HepG2 (cell line): ENCODE results near the gene SGCD. TPM values are rescaled to one million over a fixed set of nuclear protein-coding genes. Genes with fewer than 3 reads are reported as not detected.

Source experiments
- ATAC-seq: fragments of 200-7000 bp; cut with Tn5 transposase; 3 replicates; pipeline ENCODE4 v1.9.1; 2020; ENCODE audit warnings: mild to moderate bottlenecking, moderate library complexity
- BruUV-seq: library from RNA; stranded (reverse); fragments of 400-500 nt; replicated peaks from 2 replicates; lab custom pipeline; 2021; lab: Mats Ljungman, UMichigan
- CTCF ChIA-PET: fragments of 300-600 bp; formaldehyde crosslinking; extraction: SDS; loops from one replicate; lab custom pipeline; 2021; ENCODE audit warnings: low total read pairs, inconsistent platforms, low intra/inter-chr PET ratio; lab: Yijun Ruan, JAX
- POLR2A ChIA-PET: fragments of 350-600 bp; sonication (Branson Sonifier 250); formaldehyde crosslinking; loops from one replicate; lab custom pipeline; 2020; ENCODE audit warnings: antibody characterized with exemption, inconsistent platforms; lab: Yijun Ruan, JAX
- DNase-seq: peaks from one replicate; pipeline ENCODE4 v3.0.0-alpha.2; 2015; ENCODE audit warnings: low spot score
- FAIRE-seq: peaks from 3 replicates; lab custom pipeline; 2011; peaks lifted over from hg19 to GRCh38; lab: Jason Lieb, UNC
- H2AFZ ChIP-seq: one replicate; pipeline ENCODE4 v1.6.1; 2011; ENCODE audit warnings: low read length, inconsistent platforms
- H3K27ac ChIP-seq: fragments of 300-600 bp; 3 replicates; pipeline ENCODE4 v1.8.0; 2011; ENCODE audit warnings: mixed run types, mild to moderate bottlenecking, mixed read lengths, low read length, inconsistent platforms; ENCODE audit not compliant: insufficient read depth; ENCODE audit errors: extremely low read length
- H3K27me3 ChIP-seq, 2 experiments: fragments of 200-600 bp in 1 of 2; 2 replicates in 1 of 2; 3 replicates in 1 of 2; pipeline versions ENCODE4 v1.6.0 to v1.8.0; 2011; ENCODE audit warnings: low read length in 2 of 2, mild to moderate bottlenecking in 2 of 2, moderate library complexity in 2 of 2, inconsistent platforms in 1 of 2; ENCODE audit not compliant: insufficient read depth in 2 of 2, control insufficient read depth in 1 of 2
- H3K36me3 ChIP-seq, 2 experiments: fragments of 200-600 bp in 1 of 2; replicated peaks in 1 of 2; 2 replicates in 1 of 2; 3 replicates in 1 of 2; pipeline versions ENCODE4 v1.5.1 to v1.8.0; 2011; ENCODE audit warnings: low read length in 2 of 2, inconsistent platforms in 1 of 2; ENCODE audit not compliant: insufficient read depth in 2 of 2, control insufficient read depth in 1 of 2
- H3K4me1 ChIP-seq: 2 replicates; pipeline ENCODE4 v1.5.1; 2012; ENCODE audit warnings: low read length, inconsistent platforms; ENCODE audit not compliant: insufficient read depth
- H3K4me2 ChIP-seq: 2 replicates; pipeline ENCODE4 v1.6.0; 2011; ENCODE audit warnings: low read depth, low read length, inconsistent platforms
- H3K4me3 ChIP-seq, 3 experiments: fragments of 200-600 bp in 1 of 3; sonication (generic), shearing (Covaris generic) in 1 of 3; replicated peaks in 1 of 3; 2 replicates each; pipeline ENCODE4 v1.5.1; 2011 to 2016; ENCODE audit warnings: low read length in 3 of 3, inconsistent platforms in 2 of 3, low read depth in 2 of 3, mild to moderate bottlenecking in 2 of 3, control low read depth in 1 of 3, mixed read lengths in 1 of 3; ENCODE audit not compliant: insufficient read depth in 1 of 3
- H3K79me2 ChIP-seq: one replicate; pipeline ENCODE4 v1.6.1; 2011; ENCODE audit warnings: low read length, inconsistent platforms; ENCODE audit not compliant: insufficient read depth
- H3K9ac ChIP-seq: 2 replicates; pipeline ENCODE4 v1.6.0; 2011; ENCODE audit warnings: mild to moderate bottlenecking, low read depth, low read length, inconsistent platforms; ENCODE audit not compliant: insufficient read depth
- H3K9me3 ChIP-seq: 2 replicates; pipeline ENCODE4 v1.5.1; 2012; ENCODE audit warnings: mild to moderate bottlenecking, low read length
- H4K20me1 ChIP-seq: 2 replicates; pipeline ENCODE4 v1.6.0; 2011; ENCODE audit warnings: inconsistent platforms, mild to moderate bottlenecking, low read length, moderate library complexity; ENCODE audit not compliant: insufficient read depth
- ASH2L ChIP-seq: fragments of 300-600, 200-600 bp; sonication (generic); IDR thresholded peaks from 2 replicates; pipeline ENCODE4 v1.7.0; 2017; ENCODE audit warnings: low read depth, mild to moderate bottlenecking, moderate library complexity, mixed read lengths, low read length; ENCODE audit not compliant: insufficient read length
- CC2D1A ChIP-seq: sonication (generic); formaldehyde crosslinking; IDR thresholded peaks from 2 replicates; pipeline ENCODE4 v1.8.1; 2023; ENCODE audit warnings: mild to moderate bottlenecking, missing genetic modification reagents
- DDIT3 ChIP-seq: sonication (generic); formaldehyde crosslinking; IDR thresholded peaks from 2 replicates; pipeline ENCODE4 v1.4.0; 2020; ENCODE audit warnings: mild to moderate bottlenecking, missing genetic modification reagents
- E2F5 ChIP-seq: sonication (generic); formaldehyde crosslinking; conservative IDR thresholded peaks from 2 replicates; pipeline ENCODE4 v1.4.0; 2020; ENCODE audit warnings: missing genetic modification reagents
- GMEB1 ChIP-seq: sonication (generic); formaldehyde crosslinking; IDR thresholded peaks from 2 replicates; pipeline ENCODE4 v1.5.1; 2020; ENCODE audit warnings: missing genetic modification reagents, mild to moderate bottlenecking, borderline replicate concordance
- MAFK ChIP-seq, 2 experiments: IDR thresholded peaks in 1 of 2; conservative IDR thresholded peaks in 1 of 2; 2 replicates each; pipeline ENCODE4 v1.6.1; 2011; ENCODE audit warnings: improper control_type of control experiment in 2 of 2, low read length in 2 of 2
- MAZ ChIP-seq, 2 experiments: sonication (generic) in 1 of 2; formaldehyde crosslinking in 1 of 2; IDR thresholded peaks; 2 replicates each; pipeline versions ENCODE4 v1.5.0 to v1.6.1; 2012 to 2020; ENCODE audit warnings: low read depth in 2 of 2, mild to moderate bottlenecking in 2 of 2, borderline replicate concordance in 1 of 2, improper control_type of control experiment in 1 of 2, low read length in 1 of 2, missing genetic modification reagents in 1 of 2, moderate library complexity in 1 of 2
- MLX ChIP-seq: IDR thresholded peaks from 2 replicates; pipeline ENCODE4 v1.6.1; 2016
- NFRKB ChIP-seq: fragments of 450-650 bp; IDR thresholded peaks from 2 replicates; pipeline ENCODE4 v1.6.1; 2017
- PTBP1 ChIP-seq: fragments of 200-400 bp; formaldehyde crosslinking; IDR thresholded peaks from 2 replicates; pipeline ENCODE4 v1.6.1; 2018; ENCODE audit warnings: low read length, low read depth; ENCODE audit not compliant: poor library complexity, severe bottlenecking
- ZBTB7A ChIP-seq: sonication (generic); formaldehyde crosslinking; IDR thresholded peaks from 2 replicates; pipeline ENCODE4 v1.8.0; 2022; ENCODE audit warnings: mild to moderate bottlenecking, missing genetic modification reagents
- ZFP36 ChIP-seq: fragments of 150-350 bp; IDR thresholded peaks from 2 replicates; pipeline ENCODE4 v1.6.1; 2018; ENCODE audit warnings: borderline replicate concordance, low read length, low read depth; ENCODE audit not compliant: partially characterized antibody
- ZMAT3 ChIP-seq: sonication (generic); formaldehyde crosslinking; conservative IDR thresholded peaks from 2 replicates; pipeline ENCODE4 v1.7.0; 2021; ENCODE audit warnings: missing genetic modification reagents
- ZNF12 ChIP-seq: sonication (generic); formaldehyde crosslinking; IDR thresholded peaks from 2 replicates; pipeline ENCODE4 v1.5.0; 2020; ENCODE audit warnings: missing genetic modification reagents
- ZNF260 ChIP-seq: sonication (generic); formaldehyde crosslinking; IDR thresholded peaks from 2 replicates; pipeline ENCODE4 v1.4.0; 2020; ENCODE audit warnings: missing genetic modification reagents, low read depth, mild to moderate bottlenecking, borderline replicate concordance
- ZNF263 ChIP-seq: sonication (generic); formaldehyde crosslinking; IDR thresholded peaks from 2 replicates; pipeline ENCODE4 v1.4.0; 2020; ENCODE audit warnings: missing genetic modification reagents
- ZNF335 ChIP-seq: sonication (generic); formaldehyde crosslinking; IDR thresholded peaks from 2 replicates; pipeline ENCODE4 v1.4.0; 2020; ENCODE audit warnings: missing genetic modification reagents
- ZNF414 ChIP-seq: sonication (generic); formaldehyde crosslinking; IDR thresholded peaks from 2 replicates; pipeline ENCODE4 v1.5.0; 2020; ENCODE audit warnings: missing genetic modification reagents
- WGBS: methylation state at CpG from one replicate; pipeline ENCODE4 v1.1.6; 2017; ENCODE audit warnings: low lambda C conversion rate; 5-methylcytosine and 5-hydroxymethylcytosine counted together
- in situ Hi-C: cut with HindIII; loops from 2 replicates; pipeline ENCODE4 v1.10.0; 2017; ENCODE audit warnings: low pct_unique_long_range_greater_than_20kb; ENCODE audit not compliant: extremely low pct_ligation_motif_present
- intact Hi-C: fragments of 100-400 bp; cut with micrococcal nuclease; formaldehyde crosslinking; loops from one replicate; pipeline ENCODE4 v1.10.0; 2022; ENCODE audit not compliant: unreplicated experiment
- polyA plus RNA-seq, 8 experiments: library from polyadenylated mRNA; depleted of rRNA in 3 of 8; stranded (reverse) in 7 of 8; unstranded in 1 of 8; fragments of >200 nt; fragmentation: Illumina TruSeq in 4 of 8; extraction: Trizol in 4 of 8; gene quantifications; 2 replicates each; pipeline versions ENCODE4 v1.2.1 to v1.2.3, GENCODE V29; 2011 to 2016; ENCODE audit warnings: low read depth in 4 of 8, missing spikeins in 1 of 8, mixed read lengths in 1 of 8; ENCODE audit not compliant: insufficient read depth in 1 of 8
- total RNA-seq, 5 experiments: library from RNA; depleted of rRNA; stranded (reverse); fragments of >200 nt; fragmentation: Illumina TruSeq; extraction: Trizol; gene quantifications; 2 replicates each; pipeline ENCODE4 v1.2.3, GENCODE V29; 2016; ENCODE audit warnings: low read depth in 1 of 5

Gene SGCD
- total and polyA plus RNA-seq, 2 of the 13 experiments (the other 11 are each of a cell fraction or from before 2014, with no cell fraction given): not detected

- Histone ChIP-seq H3K27me3 (no peaks in the 10 kb centered on the region), H3K36me3 (no peaks in the 10 kb centered on the region), H4K20me1 (no peaks in the 10 kb centered on the region), H3K9ac (no peak overlapping the region), H3K79me2 (no peaks in the 10 kb centered on the region), H3K9me3 (no peaks in the 10 kb centered on the region), H3K27ac (no peak overlapping the region)
- in situ Hi-C loops (loop anchor here (25.0 kb wide), 1 partner anchor 456 kb away; the partner anchor contains the start of gene MED7), intact Hi-C loops (no loop called here)
- CTCF ChIA-PET: no interaction called here
- ATAC-seq (no peak), FAIRE-seq (no peak)
- 50% methylated on average over 2 of the region's 3 CpGs for WGBS
- TF ChIP-seq ZBTB7A (CRISPR knock-in tag) (no peak), MAZ (IDR thresholded peaks at IDR 0.05; ENCODE audit: borderline replicate concordance, low read depth, low read length) (no peak), MAZ (CRISPR knock-in tag; IDR thresholded peaks at IDR 0.05; ENCODE audit: low read depth) (no peak), NFRKB (no peak), ZFP36 (no peak), ZNF263 (CRISPR knock-in tag) (no peak), MAFK (conservative IDR thresholded peaks at IDR 0.05 in 1 of 2, IDR thresholded peaks at IDR 0.05 in 1 of 2; ENCODE audit: low read length in 2 of 2) (no peak), ZMAT3 (CRISPR knock-in tag) (no peak), ZNF260 (CRISPR knock-in tag) (no peak), DDIT3 (CRISPR knock-in tag) (no peak), ZNF12 (CRISPR knock-in tag) (no peak), PTBP1 (no peak), GMEB1 (no peak), E2F5 (CRISPR knock-in tag) (no peak), ASH2L (no peak), MLX (CRISPR knock-in tag) (no peak), CC2D1A (CRISPR knock-in tag) (no peak), ZNF335 (CRISPR knock-in tag) (no peak), ZNF414 (no peak)
- TF ChIP-seq, all 625 proteins: peak for 0
- no peak overlapping the region for H3K4me3 ChIP-seq
- POLR2A ChIA-PET: no interaction called here
- H3K4me2 ChIP-seq: no peak overlapping the region
- no TSS peak for BruUV-seq
- H2AFZ ChIP-seq: no peak overlapping the region
- DNase-seq: no peak
- H3K4me1 ChIP-seq: peaks cover 32% of the 10 kb centered on the region
These were observed 354.3 kb downstream of the SGCD start for GRCh38 chr5:156681265-156681664.
